ENCODE measurements around the gene NDE1.

DNA sequence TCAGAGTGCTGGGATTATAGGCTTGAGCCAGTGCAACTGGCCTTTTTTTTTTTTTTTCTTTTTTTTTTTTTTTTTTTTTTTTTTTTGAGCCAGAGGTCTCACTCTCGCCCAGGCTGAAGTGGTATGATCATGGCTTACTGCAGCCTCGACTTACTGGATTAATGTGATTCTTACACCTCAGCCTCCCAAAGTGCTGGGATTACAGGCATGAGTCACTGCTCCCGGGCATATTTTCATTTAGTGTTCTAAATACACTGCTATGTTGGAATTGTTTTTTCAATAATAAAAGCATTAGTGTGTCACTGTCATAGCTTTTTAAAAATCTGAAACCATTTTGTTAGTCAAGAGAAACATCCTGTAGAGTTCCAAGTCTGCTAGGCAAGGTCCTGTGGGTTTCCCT lies 40.3 kb downstream of the NDE1 start:
- TF ChIP-seq, protein P1, sequence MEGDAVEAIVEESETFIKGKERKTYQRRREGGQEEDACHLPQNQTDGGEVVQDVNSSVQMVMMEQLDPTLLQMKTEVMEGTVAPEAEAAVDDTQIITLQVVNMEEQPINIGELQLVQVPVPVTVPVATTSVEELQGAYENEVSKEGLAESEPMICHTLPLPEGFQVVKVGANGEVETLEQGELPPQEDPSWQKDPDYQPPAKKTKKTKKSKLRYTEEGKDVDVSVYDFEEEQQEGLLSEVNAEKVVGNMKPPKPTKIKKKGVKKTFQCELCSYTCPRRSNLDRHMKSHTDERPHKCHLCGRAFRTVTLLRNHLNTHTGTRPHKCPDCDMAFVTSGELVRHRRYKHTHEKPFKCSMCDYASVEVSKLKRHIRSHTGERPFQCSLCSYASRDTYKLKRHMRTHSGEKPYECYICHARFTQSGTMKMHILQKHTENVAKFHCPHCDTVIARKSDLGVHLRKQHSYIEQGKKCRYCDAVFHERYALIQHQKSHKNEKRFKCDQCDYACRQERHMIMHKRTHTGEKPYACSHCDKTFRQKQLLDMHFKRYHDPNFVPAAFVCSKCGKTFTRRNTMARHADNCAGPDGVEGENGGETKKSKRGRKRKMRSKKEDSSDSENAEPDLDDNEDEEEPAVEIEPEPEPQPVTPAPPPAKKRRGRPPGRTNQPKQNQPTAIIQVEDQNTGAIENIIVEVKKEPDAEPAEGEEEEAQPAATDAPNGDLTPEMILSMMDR (IDR thresholded peaks at IDR 0.05; ENCODE audit: poor library complexity): no peak
- no peak for TF ChIP-seq EZH2 (IDR thresholded peaks at IDR 0.05; ENCODE audit: borderline replicate concordance)
- TF ChIP-seq EZH2phosphoT487 (IDR thresholded peaks at IDR 0.05; ENCODE audit: low read depth, severe bottlenecking, unreplicated experiment): no peak

Data from hepatocyte (in vitro differentiated cells).